ENCODE data around the gene ZNF385D. TPM values are rescaled to one million over a fixed set of nuclear protein-coding genes. Genes with fewer than 3 reads are reported as not detected.

ZNF385D gene
- total RNA-seq, 1 experiment from 2014 or later: 9.6 TPM

DNA sequence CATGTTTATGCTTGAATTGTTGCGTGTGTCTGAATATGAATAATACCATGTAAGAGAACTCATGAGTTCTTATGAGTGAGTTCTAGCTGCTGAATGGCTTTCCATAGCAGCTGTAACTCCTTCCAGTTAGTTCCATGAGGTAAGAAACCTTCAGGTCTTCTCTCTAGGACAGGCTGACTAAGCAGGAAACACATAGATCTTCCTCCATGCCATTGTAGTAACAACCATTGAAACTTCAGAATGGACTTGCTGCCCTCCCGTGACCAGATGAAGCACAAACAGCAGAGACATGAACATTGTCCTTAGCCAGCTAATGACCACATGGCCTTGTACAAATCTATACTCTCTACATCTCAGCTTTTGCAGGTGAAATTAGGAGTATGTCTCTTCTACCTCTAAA is 200.0 kb downstream of the ZNF385D start:
- no peak overlapping the region for H3K27ac Mint-ChIP-seq
- ATAC-seq: peak; percentile 66
- ChIA-PET POLR2A (no interaction called here), CTCF (no interaction called here)
- H3K9me3 Mint-ChIP-seq: peaks cover 5% of the 10 kb centered on the region
- no peak for DNase-seq (ENCODE audit: low spot score)
- H3K4me1 Mint-ChIP-seq: peaks cover 31% of the 10 kb centered on the region
- H3K27me3 Mint-ChIP-seq (ENCODE audit: low read depth): no peaks in the 10 kb centered on the region
- H3K36me3 Mint-ChIP-seq: 0 out of 2 replicates have a peak, but pooled peaks cover 3% of the 10 kb centered on the region
- no peak overlapping the region for H3K4me3 Mint-ChIP-seq
- TF ChIP-seq ARID4B (CRISPR knock-in tag; IDR thresholded peaks at IDR 0.05; ENCODE audit: borderline replicate concordance) (no peak), SP1 (CRISPR knock-in tag; conservative IDR thresholded peaks at IDR 0.05) (no peak), FOXJ3 (CRISPR knock-in tag; IDR thresholded peaks at IDR 0.05; ENCODE audit: borderline replicate concordance) (no peak), SMAD4 (CRISPR knock-in tag; IDR thresholded peaks at IDR 0.05) (no peak), E2F5 (CRISPR knock-in tag; IDR thresholded peaks at IDR 0.05) (no peak), RELA (CRISPR knock-in tag; IDR thresholded peaks at IDR 0.05; ENCODE audit: borderline replicate concordance) (no peak), FOXP1 (CRISPR knock-in tag; IDR thresholded peaks at IDR 0.05; ENCODE audit: borderline replicate concordance) (no peak), GRHL2 (CRISPR knock-in tag; IDR thresholded peaks at IDR 0.05; ENCODE audit: insufficient replicate concordance, severe bottlenecking) (no peak), ATF6 (CRISPR knock-in tag; IDR thresholded peaks at IDR 0.05) (no peak), ZNF138 (CRISPR knock-in tag; conservative IDR thresholded peaks at IDR 0.05) (no peak), ETV6 (CRISPR knock-in tag; IDR thresholded peaks at IDR 0.05) (no peak), OVOL2 (CRISPR knock-in tag; IDR thresholded peaks at IDR 0.05; ENCODE audit: borderline replicate concordance) (no peak)
- TF ChIP-seq, protein P1, sequence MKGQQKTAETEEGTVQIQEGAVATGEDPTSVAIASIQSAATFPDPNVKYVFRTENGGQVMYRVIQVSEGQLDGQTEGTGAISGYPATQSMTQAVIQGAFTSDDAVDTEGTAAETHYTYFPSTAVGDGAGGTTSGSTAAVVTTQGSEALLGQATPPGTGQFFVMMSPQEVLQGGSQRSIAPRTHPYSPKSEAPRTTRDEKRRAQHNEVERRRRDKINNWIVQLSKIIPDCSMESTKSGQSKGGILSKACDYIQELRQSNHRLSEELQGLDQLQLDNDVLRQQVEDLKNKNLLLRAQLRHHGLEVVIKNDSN (CRISPR knock-in tag; IDR thresholded peaks at IDR 0.05): no peak
- TF ChIP-seq, protein P2, sequence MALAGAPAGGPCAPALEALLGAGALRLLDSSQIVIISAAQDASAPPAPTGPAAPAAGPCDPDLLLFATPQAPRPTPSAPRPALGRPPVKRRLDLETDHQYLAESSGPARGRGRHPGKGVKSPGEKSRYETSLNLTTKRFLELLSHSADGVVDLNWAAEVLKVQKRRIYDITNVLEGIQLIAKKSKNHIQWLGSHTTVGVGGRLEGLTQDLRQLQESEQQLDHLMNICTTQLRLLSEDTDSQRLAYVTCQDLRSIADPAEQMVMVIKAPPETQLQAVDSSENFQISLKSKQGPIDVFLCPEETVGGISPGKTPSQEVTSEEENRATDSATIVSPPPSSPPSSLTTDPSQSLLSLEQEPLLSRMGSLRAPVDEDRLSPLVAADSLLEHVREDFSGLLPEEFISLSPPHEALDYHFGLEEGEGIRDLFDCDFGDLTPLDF (CRISPR knock-in tag; IDR thresholded peaks at IDR 0.05): no peak

DNA sequence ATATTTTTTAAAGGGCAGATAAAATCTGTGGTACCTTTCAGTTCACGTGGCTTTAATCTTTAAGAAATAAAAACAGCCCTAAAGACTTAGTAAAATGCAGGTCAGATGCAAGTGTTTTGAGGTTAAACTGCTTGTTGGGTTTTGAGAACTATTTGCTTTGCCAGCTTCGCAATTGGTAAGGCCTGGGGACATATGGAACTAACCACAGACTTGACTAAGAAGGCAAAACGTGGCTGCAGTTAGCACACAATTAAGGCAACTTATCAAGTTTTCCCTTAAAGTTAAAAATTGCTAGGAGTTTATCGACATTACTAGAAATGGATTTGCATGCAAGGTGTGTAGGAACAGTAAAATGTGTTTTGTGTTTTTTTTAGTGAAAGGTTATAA is 206.9 kb downstream of the ZNF385D start:
- Mint-ChIP-seq H3K4me1 (peaks cover 68% of the 10 kb centered on the region), H3K27ac (peak overlapping the region; percentile 97), H3K27me3 (ENCODE audit: low read depth) (no peaks in the 10 kb centered on the region), H3K36me3 (no peaks in the 10 kb centered on the region), H3K9me3 (no peaks in the 10 kb centered on the region), H3K4me3 (peak overlapping the region; percentile 70)
- ChIA-PET CTCF (no interaction called here), POLR2A (no interaction called here)
- DNase-seq (ENCODE audit: low spot score) (no peak), ATAC-seq (no peak)
- TF ChIP-seq, protein P3, sequence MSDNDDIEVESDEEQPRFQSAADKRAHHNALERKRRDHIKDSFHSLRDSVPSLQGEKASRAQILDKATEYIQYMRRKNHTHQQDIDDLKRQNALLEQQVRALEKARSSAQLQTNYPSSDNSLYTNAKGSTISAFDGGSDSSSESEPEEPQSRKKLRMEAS (CRISPR knock-in tag; IDR thresholded peaks at IDR 0.05): no peak
- TF ChIP-seq, protein P4, sequence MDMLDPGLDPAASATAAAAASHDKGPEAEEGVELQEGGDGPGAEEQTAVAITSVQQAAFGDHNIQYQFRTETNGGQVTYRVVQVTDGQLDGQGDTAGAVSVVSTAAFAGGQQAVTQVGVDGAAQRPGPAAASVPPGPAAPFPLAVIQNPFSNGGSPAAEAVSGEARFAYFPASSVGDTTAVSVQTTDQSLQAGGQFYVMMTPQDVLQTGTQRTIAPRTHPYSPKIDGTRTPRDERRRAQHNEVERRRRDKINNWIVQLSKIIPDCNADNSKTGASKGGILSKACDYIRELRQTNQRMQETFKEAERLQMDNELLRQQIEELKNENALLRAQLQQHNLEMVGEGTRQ (CRISPR knock-in tag; IDR thresholded peaks at IDR 0.05): no peak
- TF ChIP-seq GTF2I (CRISPR knock-in tag; conservative IDR thresholded peaks at IDR 0.05): no peak
- TF ChIP-seq PRRX2 (CRISPR knock-in tag; IDR thresholded peaks at IDR 0.05): no peak
- no peak for TF ChIP-seq ATF1 (CRISPR knock-in tag; IDR thresholded peaks at IDR 0.05)
- no peak for TF ChIP-seq IRF1 (CRISPR knock-in tag; IDR thresholded peaks at IDR 0.05)
- no peak for TF ChIP-seq NR2C2 (CRISPR knock-in tag; IDR thresholded peaks at IDR 0.05)
- TF ChIP-seq CREB1 (CRISPR knock-in tag; IDR thresholded peaks at IDR 0.05): no peak
